GM15510 (cell line): ENCODE measurements around the gene SPDL1.

Experiments used
- POLR2A ChIP-seq: IDR thresholded peaks from 3 replicates; pipeline ENCODE4 v1.6.1; 2011; ENCODE audit warnings: borderline replicate concordance; ENCODE audit not compliant: insufficient read length; ENCODE audit errors: extremely low read depth

The SPDL1 gene

GRCh38 chr5:169635936-169636335 is 52.4 kb downstream of the SPDL1 start:
- no peak for TF ChIP-seq POLR2A

GRCh38 chr5:169636477-169637084 is 53.0 kb downstream of the SPDL1 start:
- no peak for TF ChIP-seq POLR2A

GRCh38 chr5:169637085-169637548 is 53.5 kb downstream of the SPDL1 start, which contains the start of gene DOCK2:
TSS of gene DOCK2 (plus strand) at chr5:169637275. CDS start at chr5:169637327, 52 bp downstream.
- peak; percentile 79 for TF ChIP-seq POLR2A

GRCh38 chr5:169637549-169638121 is 54.1 kb downstream of the SPDL1 start:
- peak; percentile 54 for TF ChIP-seq POLR2A

GRCh38 chr5:169641253-169641652 is 57.7 kb downstream of the SPDL1 start:
- TF ChIP-seq POLR2A: no peak

GRCh38 chr5:169646856-169647255 is 63.3 kb downstream of the SPDL1 start:
- TF ChIP-seq POLR2A: no peak

GRCh38 chr5:169647566-169647965 is 64.0 kb downstream of the SPDL1 start:
- TF ChIP-seq POLR2A: no peak

- no peak for TF ChIP-seq POLR2A
These were observed 65.2 kb downstream of the SPDL1 start for GRCh38 chr5:169648725-169649310.

GRCh38 chr5:169649486-169649885 is 65.9 kb downstream of the SPDL1 start:
- TF ChIP-seq POLR2A: no peak

GRCh38 chr5:169650701-169651331 is 67.2 kb downstream of the SPDL1 start:
- TF ChIP-seq POLR2A: no peak

- no peak for TF ChIP-seq POLR2A
These were observed 68.0 kb downstream of the SPDL1 start for GRCh38 chr5:169651526-169651925.

GRCh38 chr5:169652057-169652456 is 68.5 kb downstream of the SPDL1 start:
- no peak for TF ChIP-seq POLR2A

- no peak for TF ChIP-seq POLR2A
These were observed 69.5 kb downstream of the SPDL1 start for GRCh38 chr5:169653091-169653490.
